ENCODE measurements around the gene KRT20.
"Not testable (repeated sequence)": the region's sequence is repeated elsewhere in the genome, so short reads cannot be mapped to it uniquely, and the experiment has no call there.

Gene KRT20

GRCh38 chr17:40895106-40895730 lies 10.2 kb upstream of the KRT20 start:
- no peak for DNase-seq

GRCh38 chr17:40888196-40888720 lies 3.2 kb upstream of the KRT20 start:
- no peak for DNase-seq

GRCh38 chr17:40886090-40886489 lies 1.0 kb upstream of the KRT20 start:
- DNase-seq, result peak in 1 of 2 experiments; percentile 2

- DNase-seq, result no peak
These were observed 1.3 kb downstream of the KRT20 start for GRCh38 chr17:40883626-40884334.

- no peak for DNase-seq
These were observed 2.0 kb downstream of the KRT20 start for GRCh38 chr17:40883031-40883430.

GRCh38 chr17:40879026-40879425 lies 6.0 kb downstream of the KRT20 start:
- no peak for DNase-seq

GRCh38 chr17:40878044-40878443 lies 7.0 kb downstream of the KRT20 start:
- no peak for DNase-seq

GRCh38 chr17:40873801-40874200 lies 11.2 kb downstream of the KRT20 start:
- DNase-seq, result no peak

GRCh38 chr17:40873255-40873654 lies 11.8 kb downstream of the KRT20 start:
- DNase-seq, result no peak

GRCh38 chr17:40872416-40872815 lies 12.6 kb downstream of the KRT20 start:
- no peak for DNase-seq

- no peak for DNase-seq
These were observed 13.7 kb downstream of the KRT20 start for GRCh38 chr17:40871316-40871715.

- DNase-seq, result no peak
These were observed 14.9 kb downstream of the KRT20 start for GRCh38 chr17:40870136-40870535.

- no peak for DNase-seq
These were observed 18.2 kb downstream of the KRT20 start, which contains the start of gene KRT12 for GRCh38 chr17:40866838-40867237. TSS of gene KRT12 (minus strand) at chr17:40867223. CDS start at chr17:40867186, 37 bp downstream.

- no peak for DNase-seq
These were observed 20.2 kb downstream of the KRT20 start for GRCh38 chr17:40864661-40865390.

- no peak for DNase-seq
These were observed 21.9 kb downstream of the KRT20 start for GRCh38 chr17:40862985-40863733.

GRCh38 chr17:40859536-40859935 lies 25.5 kb downstream of the KRT20 start:
- DNase-seq, result no peak

- not testable (repeated sequence) for DNase-seq
These were observed 26.4 kb downstream of the KRT20 start for GRCh38 chr17:40858667-40859066.

- DNase-seq, result no peak
These were observed 27.5 kb downstream of the KRT20 start for GRCh38 chr17:40857535-40857934.

GRCh38 chr17:40854175-40854814 lies 30.7 kb downstream of the KRT20 start:
- no peak for DNase-seq

- DNase-seq, result no peak
These were observed 32.7 kb downstream of the KRT20 start for GRCh38 chr17:40852364-40852763.

GRCh38 chr17:40850293-40850972 lies 34.6 kb downstream of the KRT20 start:
- DNase-seq, result no peak

- no peak for DNase-seq
These were observed 35.3 kb downstream of the KRT20 start for GRCh38 chr17:40849723-40850122.
